SK-N-SH (cell line): Measurements from ENCODE around the gene DGKI. TPM values are rescaled to one million over a fixed set of nuclear protein-coding genes. Genes with fewer than 3 reads are reported as not detected.

Experiments used
- CTCF ChIA-PET: fragments of 300-600, 350-600 bp; formaldehyde crosslinking; extraction: SDS; loops from one replicate; lab custom pipeline; 2021; lab: Yijun Ruan, JAX
- POLR2A ChIA-PET: fragments of 350-600 bp; sonication (Branson Sonifier 250); formaldehyde crosslinking; extraction: SDS; loops from one replicate; lab custom pipeline; 2020; ENCODE audit warnings: antibody characterized with exemption, inconsistent platforms; lab: Yijun Ruan, JAX
- DNase-seq: peaks from one replicate; pipeline ENCODE4 v3.0.0; 2012
- H2AFZ ChIP-seq: fragments of 200-600 bp; sonication (generic); 2 replicates; pipeline ENCODE4 v1.8.1; 2016; ENCODE audit warnings: antibody characterized with exemption, mild to moderate bottlenecking, low read depth
- H3F3A ChIP-seq: fragments of 200-600 bp; sonication (generic); replicated peaks from 2 replicates; pipeline ENCODE3; 2016; ENCODE audit warnings: antibody characterized with exemption, mild to moderate bottlenecking; ENCODE audit not compliant: insufficient read depth
- H3K27ac ChIP-seq, 2 experiments: fragments of 200-500 bp in 1 of 2; fragments of 200-600 bp in 1 of 2; sonication (Bioruptor generic) in 1 of 2; sonication (generic), shearing (Covaris generic) in 1 of 2; 2 replicates each; pipeline versions ENCODE4 v1.5.1 to v1.6.1; 2014 to 2016; ENCODE audit warnings: low read depth in 2 of 2, inconsistent platforms in 1 of 2, low read length in 1 of 2, mild to moderate bottlenecking in 1 of 2, mixed read lengths in 1 of 2
- H3K27me3 ChIP-seq: fragments of 200-600 bp; sonication (generic), shearing (Covaris generic); 2 replicates; pipeline ENCODE4 v1.6.1; 2016; ENCODE audit warnings: mixed run types; ENCODE audit not compliant: insufficient read depth
- H3K36me3 ChIP-seq, 2 experiments: fragments of 200-500 bp in 1 of 2; fragments of 200-600 bp in 1 of 2; sonication (Bioruptor generic) in 1 of 2; sonication (generic) in 1 of 2; replicated peaks in 1 of 2; 2 replicates each; pipeline versions ENCODE3 to v1.5.1; 2014 to 2016; ENCODE audit warnings: low read length in 1 of 2, mild to moderate bottlenecking in 1 of 2; ENCODE audit not compliant: insufficient read depth in 2 of 2, control insufficient read depth in 1 of 2
- H3K4me1 ChIP-seq, 2 experiments: fragments of 200-500 bp in 1 of 2; fragments of 200-600 bp in 1 of 2; sonication (Bioruptor generic) in 1 of 2; sonication (generic), shearing (Covaris generic) in 1 of 2; 2 replicates each; pipeline versions ENCODE4 v1.5.1 to v1.6.1; 2014 to 2016; ENCODE audit warnings: low read depth in 1 of 2, low read length in 1 of 2, mixed run types in 1 of 2; ENCODE audit not compliant: insufficient read depth in 2 of 2, control insufficient read depth in 1 of 2
- H3K4me2 ChIP-seq: fragments of 200-600 bp; sonication (generic), shearing (Covaris generic); 2 replicates; pipeline ENCODE4 v1.6.1; 2017; ENCODE audit warnings: mixed run types
- H3K4me3 ChIP-seq, 2 experiments: fragments of 200-500 bp in 1 of 2; fragments of 200-600 bp in 1 of 2; sonication (Bioruptor generic) in 1 of 2; sonication (generic), shearing (Covaris generic) in 1 of 2; 2 replicates each; pipeline versions ENCODE4 v1.5.1 to v1.8.1; 2014 to 2016; ENCODE audit warnings: low read depth in 2 of 2, inconsistent platforms in 1 of 2, low read length in 1 of 2, mild to moderate bottlenecking in 1 of 2, mixed read lengths in 1 of 2, moderate library complexity in 1 of 2
- H3K79me2 ChIP-seq: fragments of 200-600 bp; sonication (generic); 2 replicates; pipeline ENCODE4 v1.8.1; 2017; ENCODE audit warnings: mild to moderate bottlenecking; ENCODE audit not compliant: insufficient read depth
- H3K9ac ChIP-seq: fragments of 200-600 bp; sonication (generic); 2 replicates; pipeline ENCODE4 v1.6.1; 2017; ENCODE audit warnings: mixed run types
- H3K9me2 ChIP-seq: fragments of 200-600 bp; sonication (generic); 2 replicates; pipeline ENCODE4 v1.6.1; 2017; ENCODE audit warnings: mixed run types
- H3K9me3 ChIP-seq: fragments of 200-600 bp; sonication (generic); 2 replicates; pipeline ENCODE4 v1.6.1; 2017; ENCODE audit warnings: mixed run types, mild to moderate bottlenecking, moderate library complexity
- H4K20me1 ChIP-seq: fragments of 200-600 bp; sonication (generic); 2 replicates; pipeline ENCODE4 v1.6.1; 2017; ENCODE audit warnings: mild to moderate bottlenecking, mixed run types; ENCODE audit not compliant: insufficient read depth
- CHD2 ChIP-seq: fragments of 150-350 bp; IDR thresholded peaks from 2 replicates; pipeline ENCODE4 v1.6.1; 2018; ENCODE audit warnings: low read length; ENCODE audit not compliant: partially characterized antibody
- ELF1 ChIP-seq: IDR thresholded peaks from 2 replicates; pipeline ENCODE4 v1.4.0; 2012
- EP300 ChIP-seq, 2 experiments: IDR thresholded peaks; 2 replicates each; pipeline versions ENCODE4 v1.4.0 to v1.6.1; 2012; ENCODE audit warnings: borderline replicate concordance in 1 of 2, low read depth in 1 of 2, low read length in 1 of 2
- EZH2phosphoT487 ChIP-seq: fragments of 200-600 bp; sonication (generic); IDR thresholded peaks from 2 replicates; pipeline ENCODE4 v1.6.1; 2017; ENCODE audit warnings: low read depth, mixed run types, mild to moderate bottlenecking, antibody characterized with exemption, moderate library complexity, borderline replicate concordance
- FOSL2 ChIP-seq: IDR thresholded peaks from 2 replicates; pipeline ENCODE4 v1.4.0; 2012; ENCODE audit warnings: low read depth, mild to moderate bottlenecking, moderate library complexity, borderline replicate concordance
- FOXM1 ChIP-seq: IDR thresholded peaks from 2 replicates; pipeline ENCODE4 v1.4.0; 2012; ENCODE audit warnings: low read depth, mild to moderate bottlenecking
- GABPA ChIP-seq: IDR thresholded peaks from 2 replicates; pipeline ENCODE4 v1.4.0; 2012; ENCODE audit warnings: low read depth, mild to moderate bottlenecking
- JUND ChIP-seq: IDR thresholded peaks from 2 replicates; pipeline ENCODE4 v1.4.0; 2012
- MEF2A ChIP-seq: IDR thresholded peaks from 2 replicates; pipeline ENCODE4 v1.4.0; 2012; ENCODE audit warnings: low read depth, borderline replicate concordance
- NFIC ChIP-seq: IDR thresholded peaks from 2 replicates; pipeline ENCODE4 v1.4.0; 2012; ENCODE audit warnings: borderline replicate concordance
- POLR2AphosphoS5 ChIP-seq: IDR thresholded peaks from 2 replicates; pipeline ENCODE4 v1.6.1; 2012; ENCODE audit warnings: low read depth, low read length
- RCOR1 ChIP-seq: fragments of 150-350 bp; IDR thresholded peaks from 2 replicates; pipeline ENCODE4 v1.6.1; 2017; ENCODE audit warnings: antibody characterized with exemption, low read length
- REST ChIP-seq: IDR thresholded peaks from 2 replicates; pipeline ENCODE4 v1.6.1; 2012; ENCODE audit warnings: mild to moderate bottlenecking, low read depth, low read length, moderate library complexity
- RFX5 ChIP-seq: IDR thresholded peaks from 2 replicates; pipeline ENCODE4 v1.6.1; 2012; ENCODE audit warnings: mild to moderate bottlenecking, improper control_type of control experiment, low read length
- SIN3A ChIP-seq: IDR thresholded peaks from 2 replicates; pipeline ENCODE4 v1.6.1; 2012; ENCODE audit warnings: low read depth, mild to moderate bottlenecking, low read length, moderate library complexity, borderline replicate concordance
- TEAD4 ChIP-seq: IDR thresholded peaks from 2 replicates; pipeline ENCODE4 v1.4.0; 2012; ENCODE audit warnings: mild to moderate bottlenecking, borderline replicate concordance; ENCODE audit not compliant: insufficient read depth
- USF2 ChIP-seq: fragments of 150-350 bp; IDR thresholded peaks from 2 replicates; pipeline ENCODE4 v1.6.1; 2017; ENCODE audit warnings: antibody characterized with exemption, low read length, low read depth, borderline replicate concordance
- WGBS: methylation state at CpG from one replicate; pipeline ENCODE4 v1.1.6; 2017; ENCODE audit warnings: low lambda C conversion rate; 5-methylcytosine and 5-hydroxymethylcytosine counted together
- polyA plus RNA-seq, 3 experiments: library from polyadenylated mRNA; depleted of rRNA; stranded (reverse); fragments of >200 nt; gene quantifications; 2 replicates each; pipeline ENCODE4 v1.2.3, GENCODE V29; 2012
- TF ChIP-seq, protein P1 (sequence below): IDR thresholded peaks from 2 replicates; pipeline ENCODE4 v1.4.0; 2012; ENCODE audit warnings: low read depth, borderline replicate concordance

DGKI gene
- polyA plus RNA-seq, 1 of the 3 experiments (the other 2 are of a cell fraction) = 1.3 TPM

GRCh38 chr7:137657476-137658189, 189.1 kb downstream of the DGKI start:
- TF ChIP-seq RFX5 = no peak
- no peak for TF ChIP-seq FOSL2
- TF ChIP-seq GABPA = no peak
- TF ChIP-seq TEAD4 = no peak
- TF ChIP-seq JUND = no peak
- TF ChIP-seq EP300 (IDR thresholded peaks at IDR 0.05; ENCODE audit: borderline replicate concordance in 1 of 2, low read depth in 1 of 2, low read length in 1 of 2) = no peak
- no peak for TF ChIP-seq EZH2phosphoT487
- TF ChIP-seq SIN3A = no peak
- no peak for DNase-seq
- Histone ChIP-seq H2AFZ (peak overlapping the region; percentile 81), H3K4me3 (no peak overlapping the region), H4K20me1 (no peaks in the 10 kb centered on the region), H3F3A (peaks cover 9% of the 10 kb centered on the region), H3K79me2 (no peaks in the 10 kb centered on the region), H3K9ac (no peak overlapping the region), H3K9me3 (no peaks in the 10 kb centered on the region), H3K27ac (peak overlapping the region; percentile 55 to 92), H3K27me3 (no peaks in the 10 kb centered on the region), H3K36me3 (no peaks in the 10 kb centered on the region), H3K4me1 (peaks cover 26 to 27% of the 10 kb centered on the region in 2 experiments), H3K4me2 (no peak overlapping the region), H3K9me2 (no peaks in the 10 kb centered on the region)
- WGBS = 87% methylated on average over 4 of the region's 4 CpGs
- CTCF ChIA-PET = interaction anchor here (1.0 to 12.7 kb wide), 23 partner anchors 11 to 358 kb away, joined by 3 to 178 read pairs (median 13); partner anchors contain the start of gene DGKI
- POLR2A ChIA-PET = interaction anchor here (2.2 kb wide), 1 partner anchor 189 kb away, joined by 14 read pairs; the partner anchor contains the start of gene DGKI

- Histone ChIP-seq H2AFZ (peak overlapping the region; percentile 81), H4K20me1 (no peaks in the 10 kb centered on the region), H3K9me2 (no peaks in the 10 kb centered on the region), H3K36me3 (peaks cover 0 to 1% of the 10 kb centered on the region in 2 experiments), H3K27ac (peak overlapping the region; percentile 55 to 92), H3K4me3 (no peak overlapping the region), H3K9me3 (no peaks in the 10 kb centered on the region), H3K4me2 (peak overlapping the region; percentile 12; the same call in 1 of the 2 replicates), H3K4me1 (peaks cover 26 to 27% of the 10 kb centered on the region in 2 experiments), H3K9ac (peak overlapping the region; percentile 26), H3K79me2 (no peaks in the 10 kb centered on the region), H3K27me3 (no peaks in the 10 kb centered on the region), H3F3A (peaks cover 9% of the 10 kb centered on the region)
- DNase-seq = no peak
- ChIA-PET POLR2A (interaction anchor here (2.2 kb wide), 1 partner anchor 190 kb away, joined by 14 read pairs; the partner anchor contains the start of gene DGKI), CTCF (interaction anchor here (0.6 to 12.7 kb wide), 83 partner anchors 10 to 697 kb away, joined by 3 to 178 read pairs (median 6); partner anchors contain the start of genes CREB3L2 and DGKI)
- TF ChIP-seq ELF1 (no peak), NFIC (no peak), POLR2AphosphoS5 (no peak), CHD2 (no peak), USF2 (no peak), EP300 (IDR thresholded peaks at IDR 0.05; ENCODE audit: borderline replicate concordance in 1 of 2, low read depth in 1 of 2, low read length in 1 of 2) (no peak), MEF2A (no peak), GABPA (no peak), FOXM1 (no peak), FOSL2 (no peak), RCOR1 (no peak), RFX5 (no peak), REST (no peak)
- TF ChIP-seq, protein P1, sequence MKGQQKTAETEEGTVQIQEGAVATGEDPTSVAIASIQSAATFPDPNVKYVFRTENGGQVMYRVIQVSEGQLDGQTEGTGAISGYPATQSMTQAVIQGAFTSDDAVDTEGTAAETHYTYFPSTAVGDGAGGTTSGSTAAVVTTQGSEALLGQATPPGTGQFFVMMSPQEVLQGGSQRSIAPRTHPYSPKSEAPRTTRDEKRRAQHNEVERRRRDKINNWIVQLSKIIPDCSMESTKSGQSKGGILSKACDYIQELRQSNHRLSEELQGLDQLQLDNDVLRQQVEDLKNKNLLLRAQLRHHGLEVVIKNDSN = no peak
- WGBS = 83% methylated on average over 3 of the region's 3 CpGs
Observed at GRCh38 chr7:137656850-137657232, 189.9 kb downstream of the DGKI start.
